ENCODE measurements around the gene ELL3. TPM values are rescaled to one million over a fixed set of nuclear protein-coding genes. Genes with fewer than 3 reads are reported as not detected.

The ELL3 gene
- total RNA-seq, 3 donors from 2014 or later = 5.2 to 14.5 (median 9.0) TPM

- Histone ChIP-seq H3K27ac (no peak overlapping the region), H3K36me3 (no peaks in the 10 kb centered on the region), H3K4me1 (no peaks in the 10 kb centered on the region), H3K27me3 (no peaks in the 10 kb centered on the region), H3K9me3 (no peaks in the 10 kb centered on the region), H3K4me3 (no peak overlapping the region)
- no peak for TF ChIP-seq POLR2AphosphoS5 (IDR thresholded peaks at IDR 0.05)
- TF ChIP-seq, protein P1, sequence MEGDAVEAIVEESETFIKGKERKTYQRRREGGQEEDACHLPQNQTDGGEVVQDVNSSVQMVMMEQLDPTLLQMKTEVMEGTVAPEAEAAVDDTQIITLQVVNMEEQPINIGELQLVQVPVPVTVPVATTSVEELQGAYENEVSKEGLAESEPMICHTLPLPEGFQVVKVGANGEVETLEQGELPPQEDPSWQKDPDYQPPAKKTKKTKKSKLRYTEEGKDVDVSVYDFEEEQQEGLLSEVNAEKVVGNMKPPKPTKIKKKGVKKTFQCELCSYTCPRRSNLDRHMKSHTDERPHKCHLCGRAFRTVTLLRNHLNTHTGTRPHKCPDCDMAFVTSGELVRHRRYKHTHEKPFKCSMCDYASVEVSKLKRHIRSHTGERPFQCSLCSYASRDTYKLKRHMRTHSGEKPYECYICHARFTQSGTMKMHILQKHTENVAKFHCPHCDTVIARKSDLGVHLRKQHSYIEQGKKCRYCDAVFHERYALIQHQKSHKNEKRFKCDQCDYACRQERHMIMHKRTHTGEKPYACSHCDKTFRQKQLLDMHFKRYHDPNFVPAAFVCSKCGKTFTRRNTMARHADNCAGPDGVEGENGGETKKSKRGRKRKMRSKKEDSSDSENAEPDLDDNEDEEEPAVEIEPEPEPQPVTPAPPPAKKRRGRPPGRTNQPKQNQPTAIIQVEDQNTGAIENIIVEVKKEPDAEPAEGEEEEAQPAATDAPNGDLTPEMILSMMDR (IDR thresholded peaks at IDR 0.05) = no peak
- no peak for TF ChIP-seq POLR2A (IDR thresholded peaks at IDR 0.05)
- DNase-seq (ENCODE audit: low spot score in 2 of 2) = no peak
- intact Hi-C loops (cut with DNase I; ENCODE audit: low total_unique reads) = no loop called here
Observed at GRCh38 chr15:43771816-43772215, 5.0 kb downstream of the ELL3 start.

DNA sequence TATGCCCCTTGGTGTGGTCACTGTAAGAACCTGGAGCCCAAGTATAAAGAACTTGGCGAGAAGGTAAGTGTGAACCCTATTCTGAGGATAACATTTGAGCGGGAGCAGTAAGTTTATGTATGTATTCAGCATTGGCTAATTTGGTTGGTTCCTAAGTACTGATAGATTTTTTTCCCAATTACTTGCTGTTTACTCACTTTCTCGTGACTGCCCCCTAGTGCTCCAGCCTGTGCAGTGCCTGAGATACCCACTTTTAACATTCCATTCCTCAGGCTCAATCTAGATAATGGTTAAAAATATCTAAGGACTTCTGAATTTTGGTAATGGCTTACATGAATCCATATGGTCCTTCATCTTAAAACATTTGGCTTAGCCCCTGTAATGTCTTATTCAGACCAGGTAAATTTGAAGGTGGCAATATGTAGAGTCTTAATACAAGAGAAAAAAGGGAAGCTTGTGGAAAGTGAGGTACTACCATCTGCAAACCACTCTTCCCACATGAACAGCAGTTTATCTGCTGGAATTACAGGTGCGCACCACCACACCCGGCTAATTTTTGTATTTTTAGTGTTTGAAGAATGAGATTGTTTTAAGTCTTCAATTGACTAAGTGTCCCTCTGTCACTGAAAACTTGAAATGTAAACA is 7.1 kb downstream of the ELL3 start:
- Histone ChIP-seq H3K27ac (no peak overlapping the region), H3K4me1 (no peaks in the 10 kb centered on the region), H3K36me3 (no peaks in the 10 kb centered on the region), H3K9me3 (no peaks in the 10 kb centered on the region), H3K27me3 (no peaks in the 10 kb centered on the region), H3K4me3 (no peak overlapping the region)
- no peak for DNase-seq (ENCODE audit: low spot score in 2 of 2)
- TF ChIP-seq POLR2A (IDR thresholded peaks at IDR 0.05) = no peak
- TF ChIP-seq, protein P1 (IDR thresholded peaks at IDR 0.05) = peak; percentile 52 to 60 (median 53)
- intact Hi-C loops (cut with DNase I; ENCODE audit: low total_unique reads) = no loop called here

DNA sequence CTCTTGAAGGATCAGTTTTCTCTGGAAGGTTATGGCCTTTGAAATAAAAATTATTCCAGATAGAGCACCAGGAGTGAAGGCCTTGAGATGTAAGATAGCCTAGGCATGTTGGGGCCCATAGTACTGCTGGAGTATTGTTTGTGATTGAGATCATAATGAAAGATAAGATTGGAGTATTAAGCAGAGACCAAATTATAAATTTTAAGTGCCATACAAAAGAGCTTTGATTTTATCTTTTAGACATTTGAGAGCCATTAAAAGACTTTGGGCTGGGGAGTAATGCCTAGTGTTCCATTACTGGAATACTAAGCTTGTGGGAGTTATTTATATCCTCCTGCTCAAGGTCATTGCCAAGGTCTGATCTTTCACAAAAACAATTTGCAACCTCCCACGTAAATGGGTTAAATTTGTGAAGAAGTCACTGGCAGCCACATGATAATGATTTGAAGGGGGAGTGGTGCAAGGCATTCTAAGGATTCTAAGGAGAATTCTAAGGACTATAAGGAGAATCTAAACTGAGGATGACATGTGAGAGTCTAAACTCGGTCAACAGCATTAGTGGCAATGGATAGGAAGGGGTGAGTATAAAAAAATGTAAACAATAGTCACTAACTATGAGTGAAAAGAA is 12.8 kb downstream of the ELL3 start:
- intact Hi-C loops (cut with DNase I; ENCODE audit: low total_unique reads) = no loop called here
- Histone ChIP-seq H3K4me1 (no peaks in the 10 kb centered on the region), H3K27ac (no peak overlapping the region), H3K9me3 (no peaks in the 10 kb centered on the region), H3K27me3 (no peaks in the 10 kb centered on the region), H3K36me3 (peaks cover 5% of the 10 kb centered on the region), H3K4me3 (no peak overlapping the region)
- DNase-seq (ENCODE audit: low spot score in 2 of 2) = no peak
- TF ChIP-seq, protein P1 (IDR thresholded peaks at IDR 0.05) = no peak
- TF ChIP-seq POLR2A (IDR thresholded peaks at IDR 0.05) (no peak), POLR2AphosphoS5 (IDR thresholded peaks at IDR 0.05) (no peak)

DNA sequence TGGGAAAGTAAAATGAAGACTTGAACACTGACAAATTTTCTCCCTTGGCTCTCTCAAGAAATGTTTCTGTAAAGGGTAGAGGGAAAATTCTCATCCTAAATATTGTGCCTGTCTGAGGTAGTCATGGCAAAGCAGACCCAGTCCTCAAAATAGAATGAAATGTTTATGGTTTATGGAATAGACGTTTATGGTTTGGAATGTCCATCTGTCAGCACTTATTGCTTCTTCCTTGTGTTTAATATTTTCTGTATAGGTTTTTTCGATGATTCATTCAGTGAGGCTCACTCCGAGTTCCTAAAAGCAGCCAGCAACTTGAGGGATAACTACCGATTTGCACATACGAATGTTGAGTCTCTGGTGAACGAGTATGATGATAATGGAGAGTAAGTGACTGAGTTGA is 13.9 kb downstream of the ELL3 start:
- H3K27me3 ChIP-seq = no peaks in the 10 kb centered on the region
- H3K36me3 ChIP-seq = peaks cover 5% of the 10 kb centered on the region
- intact Hi-C loops (cut with DNase I; ENCODE audit: low total_unique reads) = no loop called here
- no peaks in the 10 kb centered on the region for H3K4me1 ChIP-seq
- no peak for DNase-seq (ENCODE audit: low spot score in 2 of 2)
- TF ChIP-seq, protein P1 (IDR thresholded peaks at IDR 0.05) = no peak
- TF ChIP-seq POLR2AphosphoS5 (IDR thresholded peaks at IDR 0.05) (no peak), POLR2A (IDR thresholded peaks at IDR 0.05) (no peak)
- no peaks in the 10 kb centered on the region for H3K9me3 ChIP-seq
- no peak overlapping the region for H3K4me3 ChIP-seq
- no peak overlapping the region for H3K27ac ChIP-seq

GRCh38 chr15:43751885-43752284 is 24.9 kb downstream of the ELL3 start:
- TF ChIP-seq, protein P1 (IDR thresholded peaks at IDR 0.05) = no peak
- TF ChIP-seq POLR2A (IDR thresholded peaks at IDR 0.05) (no peak), POLR2AphosphoS5 (IDR thresholded peaks at IDR 0.05) (no peak)
- H3K4me3 ChIP-seq = no peak overlapping the region
- no peaks in the 10 kb centered on the region for H3K27me3 ChIP-seq
- H3K4me1 ChIP-seq = no peaks in the 10 kb centered on the region
- H3K27ac ChIP-seq = no peak overlapping the region
- intact Hi-C loops (cut with DNase I; ENCODE audit: low total_unique reads) = no loop called here
- no peaks in the 10 kb centered on the region for H3K36me3 ChIP-seq
- H3K9me3 ChIP-seq = no peaks in the 10 kb centered on the region
- DNase-seq (ENCODE audit: low spot score in 2 of 2) = no peak
